HG03460 (cell line): ENCODE measurements around the gene KSR2.

Source experiments
- ATAC-seq: cut with Tn5 transposase; IDR thresholded peaks from one replicate; pipeline ENCODE4 v1.9.1; 2021; ENCODE audit not compliant: unreplicated experiment

Gene KSR2

DNA sequence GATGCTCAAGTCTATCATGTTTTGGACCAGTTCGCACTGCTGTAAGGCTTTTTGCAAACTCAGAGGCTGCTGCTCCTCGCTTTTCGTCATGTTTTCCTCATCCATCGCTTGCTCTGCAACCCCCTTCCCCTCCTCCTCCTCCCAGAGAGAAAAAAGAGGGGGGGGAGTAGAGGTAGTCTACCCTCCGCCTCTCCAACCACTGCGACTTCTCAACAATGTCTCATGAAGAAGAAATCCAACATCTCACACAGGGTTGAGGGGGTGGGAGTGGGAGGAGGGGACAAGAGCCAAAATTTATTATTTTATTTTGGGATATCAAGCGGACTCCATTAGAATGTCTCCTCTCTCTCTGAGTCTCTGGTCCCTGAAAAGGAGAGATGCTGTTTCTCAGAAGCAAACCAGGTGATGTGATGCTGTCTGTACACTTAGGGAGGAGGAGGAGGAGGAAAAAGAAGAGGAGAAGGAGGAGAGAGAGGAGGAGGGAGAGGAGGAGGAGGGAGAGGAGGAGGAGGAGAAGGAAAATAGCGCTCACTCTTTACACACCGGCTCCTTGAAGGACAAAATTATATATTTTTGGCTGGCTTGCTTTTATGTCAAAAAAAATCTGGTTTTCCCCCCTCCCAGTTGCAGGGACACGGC is 520 bp downstream of the KSR2 start:
- ATAC-seq: no peak

- ATAC-seq: no peak
These were observed 1.3 kb downstream of the KSR2 start for GRCh38 chr12:117967512-117967911.

GRCh38 chr12:117967043-117967442 is 1.7 kb downstream of the KSR2 start:
- no peak for ATAC-seq

DNA sequence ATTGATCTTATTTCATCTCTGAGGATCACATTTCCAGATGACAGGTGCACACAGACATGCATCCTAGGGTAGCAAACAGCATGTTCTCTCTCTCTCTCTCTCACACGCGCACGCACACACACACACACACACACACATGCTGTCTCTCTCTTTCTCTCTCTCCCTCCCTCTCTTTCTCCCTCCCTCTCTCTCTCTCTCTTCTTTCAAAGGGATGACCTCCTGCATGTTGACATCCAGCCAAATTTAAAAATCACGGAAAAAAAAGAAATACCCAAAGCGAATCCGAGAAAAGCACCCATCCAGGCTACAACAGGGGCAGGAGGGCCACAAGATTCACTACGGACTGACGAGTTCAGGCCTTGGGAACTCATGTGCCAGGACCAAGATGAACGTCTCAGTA is 2.3 kb downstream of the KSR2 start:
- ATAC-seq: no peak

GRCh38 chr12:117963836-117964235 is 5.0 kb downstream of the KSR2 start:
- ATAC-seq: no peak

GRCh38 chr12:117936722-117937484 is 31.9 kb downstream of the KSR2 start:
- no peak for ATAC-seq

GRCh38 chr12:117933545-117933944 is 35.2 kb downstream of the KSR2 start:
- no peak for ATAC-seq

DNA sequence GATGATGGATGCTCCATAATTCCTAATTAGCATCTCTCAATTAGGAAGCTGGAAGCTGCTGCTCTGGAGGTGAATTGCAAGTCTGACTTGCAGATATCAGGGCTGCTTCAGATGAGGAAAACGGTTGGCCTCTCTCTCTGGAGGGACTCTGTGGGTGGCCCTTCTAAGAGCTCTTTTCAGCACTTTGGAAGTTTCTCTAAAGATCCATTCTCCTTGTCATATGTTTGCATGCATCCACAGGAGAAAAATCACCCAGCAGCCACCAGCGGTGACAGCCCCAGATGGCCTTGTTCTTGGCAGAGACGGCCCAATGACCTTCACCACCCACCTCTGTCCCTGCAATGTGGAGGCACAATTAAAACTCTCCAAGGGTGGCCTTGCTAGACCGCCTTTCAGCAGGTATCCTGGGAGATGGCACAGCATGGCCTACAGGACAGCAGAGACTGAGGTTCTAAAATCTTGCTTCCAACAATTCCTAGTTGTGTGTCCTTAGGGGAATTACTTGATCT is 42.3 kb downstream of the KSR2 start:
- no peak for ATAC-seq

GRCh38 chr12:117921929-117922777 is 46.6 kb downstream of the KSR2 start:
- no peak for ATAC-seq

GRCh38 chr12:117919479-117919878 is 49.3 kb downstream of the KSR2 start:
- ATAC-seq: no peak

DNA sequence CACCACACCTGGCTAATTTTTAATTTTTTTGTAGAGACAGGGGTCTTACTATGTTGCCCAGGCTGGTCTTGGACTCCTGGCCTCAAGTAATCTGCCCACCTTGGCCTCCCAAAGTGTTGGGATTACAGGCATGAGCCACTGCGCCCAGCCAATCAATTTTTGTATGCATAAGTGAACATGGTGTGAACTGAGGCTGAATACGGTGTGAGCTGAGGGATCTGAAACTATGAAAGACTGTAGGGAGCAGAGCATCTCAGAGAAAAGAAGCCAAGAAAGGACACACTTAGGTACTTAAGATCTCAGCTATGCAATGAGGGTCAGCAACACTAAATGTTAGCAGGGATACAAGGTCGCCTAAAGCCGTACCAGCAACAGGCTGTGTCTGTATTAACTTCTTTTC is 54.1 kb downstream of the KSR2 start:
- ATAC-seq: no peak

- no peak for ATAC-seq
These were observed 56.0 kb downstream of the KSR2 start for GRCh38 chr12:117912756-117913155.

- ATAC-seq: no peak
These were observed 60.4 kb downstream of the KSR2 start for GRCh38 chr12:117908411-117908810.

DNA sequence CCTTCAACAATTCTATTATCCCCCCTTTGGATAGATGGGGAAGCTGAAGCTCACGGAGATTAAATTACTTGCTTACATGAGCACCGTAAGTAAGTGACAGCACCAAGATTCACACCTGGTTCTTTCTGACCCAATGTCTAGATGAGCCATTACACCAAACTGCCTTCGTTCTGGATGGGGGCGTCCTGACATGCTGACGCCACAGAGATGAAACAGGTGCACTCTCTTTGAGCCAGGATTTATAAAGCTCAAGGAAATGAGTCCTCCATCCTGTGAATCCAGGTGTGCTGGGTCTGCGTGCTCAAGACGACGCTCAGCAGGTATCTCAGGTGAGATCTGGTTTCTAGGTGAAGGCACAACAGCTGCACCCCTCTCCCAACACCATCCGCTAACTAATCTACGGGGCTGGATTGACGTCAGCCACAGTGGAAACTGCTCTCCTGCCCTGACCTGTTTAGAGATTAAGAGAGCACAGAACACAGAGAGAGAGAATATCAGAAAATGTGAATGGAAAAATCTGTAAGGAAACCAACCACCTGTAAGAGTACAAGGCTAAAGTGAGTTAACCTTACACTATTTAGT is 61.6 kb downstream of the KSR2 start:
- no peak for ATAC-seq

- ATAC-seq: no peak
These were observed 64.7 kb downstream of the KSR2 start for GRCh38 chr12:117904051-117904450.

GRCh38 chr12:117903110-117903840 is 65.5 kb downstream of the KSR2 start:
- no peak for ATAC-seq

DNA sequence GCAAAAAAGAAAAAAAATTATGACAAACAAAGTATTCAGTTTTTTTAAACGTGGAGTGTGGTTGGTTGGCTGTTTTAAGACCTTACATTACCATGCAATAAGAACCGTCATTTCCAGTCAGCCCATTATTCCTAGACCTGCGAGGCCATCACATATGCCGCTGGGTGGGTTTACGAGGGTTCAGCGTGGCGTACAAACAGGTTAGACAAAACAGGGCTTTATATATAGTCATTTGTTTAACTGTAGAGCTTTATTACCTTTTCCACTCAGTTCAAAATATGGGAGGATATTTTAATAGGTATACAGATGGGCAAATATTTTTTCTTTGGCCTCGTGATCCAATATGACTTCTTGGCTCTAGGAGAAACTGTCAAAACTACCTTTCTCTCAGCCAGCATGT is 67.2 kb downstream of the KSR2 start:
- ATAC-seq: no peak

- no peak for ATAC-seq
These were observed 68.2 kb downstream of the KSR2 start for GRCh38 chr12:117900561-117900960.

- no peak for ATAC-seq
These were observed 71.2 kb downstream of the KSR2 start for GRCh38 chr12:117897372-117898161.

DNA sequence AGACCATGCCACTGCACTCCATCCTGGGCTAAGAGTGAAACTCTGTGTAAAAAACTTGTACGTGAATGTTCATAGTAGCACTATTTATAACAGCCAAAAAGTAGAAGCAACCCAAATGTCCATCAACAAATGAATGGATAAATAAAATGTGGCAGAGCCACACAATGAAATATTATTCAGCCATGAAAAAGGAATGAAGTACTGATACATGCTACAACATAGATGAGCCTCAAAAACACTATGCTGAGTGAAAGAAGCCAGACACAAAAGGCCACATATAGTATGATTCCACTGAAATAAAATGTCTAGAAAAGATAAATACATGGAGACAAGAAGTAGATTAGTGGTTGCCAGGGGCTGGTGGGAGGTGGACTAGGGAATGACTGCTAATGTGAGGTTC is 72.8 kb downstream of the KSR2 start:
- no peak for ATAC-seq
